ENCODE results near the gene BIRC2.

Gene BIRC2

DNA sequence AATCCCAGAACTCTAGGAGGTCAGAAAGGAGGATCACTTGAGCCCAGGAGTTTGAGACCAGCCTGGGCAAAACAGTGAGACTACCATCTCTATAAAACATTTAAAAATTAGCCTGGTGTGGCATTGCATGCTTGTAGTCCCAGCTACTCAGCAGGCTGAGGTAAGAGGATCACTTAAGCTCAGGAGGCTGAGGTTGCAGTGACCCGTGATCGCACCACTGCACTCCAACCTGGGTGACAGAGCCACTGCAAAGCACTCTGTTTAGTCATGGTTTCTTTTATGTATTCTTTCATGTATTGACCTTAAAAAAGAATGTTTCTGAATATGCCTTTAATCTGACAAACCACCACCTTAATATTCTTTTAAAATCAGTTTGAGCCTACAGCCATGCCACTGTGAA, 52.2 kb downstream of the BIRC2 start:
- no peak for DNase-seq (ENCODE audit: low read depth in 2 of 2)

- DNase-seq (ENCODE audit: low read depth in 2 of 2): no peak
Measured at GRCh38 chr11:102400603-102401002, 53.6 kb downstream of the BIRC2 start.

DNA sequence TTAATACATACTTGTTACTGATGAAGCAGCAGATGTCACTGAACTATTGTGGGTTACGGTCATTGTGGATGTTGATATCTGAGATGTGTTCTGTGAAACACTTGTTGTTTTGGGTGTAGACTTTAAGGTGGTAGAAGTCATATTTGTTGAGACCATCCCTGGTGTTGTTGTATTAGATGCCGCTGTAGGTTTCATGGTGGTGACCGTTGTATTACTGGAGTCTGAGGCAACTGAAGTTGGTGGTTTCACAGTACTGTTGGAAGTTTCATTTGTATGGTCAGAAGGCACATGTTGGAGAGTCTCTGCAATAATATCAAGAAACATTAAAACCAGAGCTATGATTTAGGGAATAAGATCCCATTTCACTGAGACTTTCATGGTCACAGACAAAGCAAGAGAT, 54.9 kb downstream of the BIRC2 start:
- DNase-seq (ENCODE audit: low read depth in 2 of 2): no peak

DNA sequence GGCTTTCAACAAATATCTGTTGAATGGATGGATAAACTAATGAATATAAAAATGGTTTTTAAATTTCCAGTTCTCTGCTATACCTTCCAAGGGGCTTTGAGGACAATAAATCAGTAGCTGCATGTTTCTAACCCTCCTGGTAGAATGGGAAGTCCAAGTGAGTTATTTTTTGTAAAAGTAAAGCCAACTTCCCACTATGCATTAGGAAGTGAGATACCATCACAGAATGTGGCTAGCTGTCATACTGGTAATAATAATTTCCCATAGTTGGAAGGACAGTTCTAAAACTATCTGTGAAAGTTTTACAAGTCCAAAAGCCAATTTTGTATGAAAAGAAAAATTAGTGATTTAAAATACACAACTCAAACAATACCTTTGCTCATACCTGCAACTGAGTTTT, 55.5 kb downstream of the BIRC2 start:
- no peak for DNase-seq (ENCODE audit: low read depth in 2 of 2)

GRCh38 chr11:102405501-102405900, 58.5 kb downstream of the BIRC2 start:
- DNase-seq (ENCODE audit: low read depth in 2 of 2): no peak

- DNase-seq (ENCODE audit: low read depth in 2 of 2): no peak
Measured at GRCh38 chr11:102406099-102406498, 59.1 kb downstream of the BIRC2 start.

- DNase-seq (ENCODE audit: low read depth in 2 of 2): no peak
Measured at GRCh38 chr11:102407901-102408300, 60.9 kb downstream of the BIRC2 start.

GRCh38 chr11:102408339-102408738, 61.3 kb downstream of the BIRC2 start:
- DNase-seq (ENCODE audit: low read depth in 2 of 2): no peak

- DNase-seq (ENCODE audit: low read depth in 2 of 2): no peak
Measured at GRCh38 chr11:102410382-102410784, 63.4 kb downstream of the BIRC2 start.

DNA sequence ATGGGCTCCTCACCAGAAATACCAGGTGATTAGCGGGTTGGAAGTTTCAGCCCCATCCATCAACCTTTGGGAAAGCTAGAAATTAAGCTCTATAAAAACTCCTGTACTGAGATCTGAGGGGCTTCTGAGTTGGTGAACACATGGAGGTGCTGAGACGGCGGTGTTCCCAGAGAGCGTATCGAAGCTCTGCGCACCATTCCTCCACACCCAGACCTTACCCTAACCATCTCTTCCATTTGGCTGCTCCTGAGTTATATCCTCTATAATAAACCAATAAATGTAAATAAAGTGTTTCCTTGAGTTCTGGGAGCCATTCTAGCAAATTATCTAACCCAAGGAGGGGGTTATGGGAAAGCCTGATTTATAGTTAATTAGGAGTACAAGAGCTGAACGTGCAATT, 64.1 kb downstream of the BIRC2 start:
- DNase-seq (ENCODE audit: low read depth in 2 of 2): no peak

GRCh38 chr11:102413497-102413896, 66.5 kb downstream of the BIRC2 start:
- no peak for DNase-seq (ENCODE audit: low read depth in 2 of 2)

DNA sequence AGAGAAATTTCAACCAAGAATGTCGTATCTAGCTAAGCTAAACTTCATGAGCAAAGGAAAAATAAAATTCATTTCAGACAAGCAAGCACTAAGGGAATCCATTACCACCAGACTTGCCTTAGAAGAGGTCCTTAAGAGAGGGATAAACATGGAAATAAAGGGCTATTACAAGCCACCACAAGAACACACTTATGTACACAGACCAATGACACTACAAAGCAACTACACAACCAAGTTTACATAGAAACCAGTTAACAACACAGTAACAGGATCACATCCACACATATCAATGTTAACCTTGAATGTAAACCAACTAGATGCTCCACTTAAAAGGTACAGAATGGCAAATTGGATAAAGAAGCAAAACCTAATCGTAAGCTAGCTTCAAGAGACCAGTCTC, 67.5 kb downstream of the BIRC2 start:
- DNase-seq (ENCODE audit: low read depth in 2 of 2): no peak

- DNase-seq (ENCODE audit: low read depth in 2 of 2): no peak
Measured at GRCh38 chr11:102415304-102415916, 68.4 kb downstream of the BIRC2 start.

DNA sequence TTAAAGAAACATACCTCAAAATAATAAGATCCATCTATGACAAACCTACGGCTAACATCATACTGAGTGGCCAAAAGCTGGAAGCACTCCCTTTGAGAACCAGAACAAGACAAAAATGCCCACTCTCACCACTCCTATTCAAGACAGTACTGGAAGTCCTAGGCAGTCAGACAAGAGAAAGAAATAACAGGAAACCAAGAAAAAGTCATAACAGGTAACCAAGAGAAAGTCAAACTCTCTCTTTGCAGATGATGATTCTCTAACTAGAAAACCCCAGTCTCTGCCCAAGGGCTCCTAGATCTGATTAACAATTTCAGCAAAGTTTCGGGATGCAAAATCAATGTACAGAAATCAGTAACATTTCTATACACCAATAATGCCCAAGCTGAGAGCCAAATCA, 70.0 kb downstream of the BIRC2 start:
- DNase-seq (ENCODE audit: low read depth in 2 of 2): no peak

- DNase-seq (ENCODE audit: low read depth in 2 of 2): no peak
Measured at GRCh38 chr11:102419181-102419580, 72.2 kb downstream of the BIRC2 start.

- peak in 1 of 2 donors; percentile 5 for DNase-seq (ENCODE audit: low read depth in 2 of 2)
Measured at GRCh38 chr11:102420547-102420946, 73.5 kb downstream of the BIRC2 start.

- DNase-seq (ENCODE audit: low read depth in 2 of 2): no peak
Measured at GRCh38 chr11:102421261-102421660, 74.2 kb downstream of the BIRC2 start.

- DNase-seq (ENCODE audit: low read depth in 2 of 2): no peak
Measured at GRCh38 chr11:102422817-102423712, 76.1 kb downstream of the BIRC2 start.

GRCh38 chr11:102423936-102424335, 76.9 kb downstream of the BIRC2 start:
- no peak for DNase-seq (ENCODE audit: low read depth in 2 of 2)

DNA sequence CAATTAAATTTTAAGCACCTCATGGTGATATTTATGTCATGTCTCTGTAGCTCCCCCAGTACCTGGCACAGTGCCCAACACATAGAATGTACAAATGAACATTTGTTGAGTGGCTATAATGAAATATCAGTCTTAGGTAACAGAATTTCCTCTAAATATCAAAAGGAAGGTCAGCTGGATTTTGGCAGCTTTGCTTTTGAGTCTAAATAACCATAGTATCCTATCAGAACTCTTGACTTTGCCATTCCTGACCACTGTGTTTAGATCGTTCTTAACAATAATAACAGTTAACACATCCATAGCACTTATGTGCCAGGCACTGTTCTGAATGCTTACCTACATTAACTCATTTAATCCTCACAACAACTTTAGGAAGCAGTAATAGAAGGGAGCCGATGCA, 79.0 kb downstream of the BIRC2 start:
- DNase-seq (ENCODE audit: low read depth in 2 of 2): no peak

DNA sequence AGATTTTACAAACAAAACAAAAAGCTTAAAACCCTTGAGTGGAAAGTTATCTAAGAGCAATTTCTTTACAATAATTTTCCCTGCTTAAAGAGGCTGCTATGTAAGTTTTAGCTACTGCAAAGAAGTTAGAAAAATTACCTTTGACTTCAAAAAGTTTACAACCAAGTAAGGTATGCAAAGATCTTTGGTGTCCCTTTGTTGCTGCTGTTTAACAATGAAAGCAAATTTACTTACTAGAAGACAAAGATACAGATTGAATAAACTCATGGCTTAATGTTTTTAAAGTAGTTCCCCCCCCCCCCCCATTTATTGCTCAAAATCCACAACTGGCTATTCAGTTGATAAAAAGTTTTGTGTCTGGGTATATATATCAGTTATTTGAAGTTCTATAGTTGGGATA, 79.6 kb downstream of the BIRC2 start:
- DNase-seq (ENCODE audit: low read depth in 2 of 2): no peak

DNA sequence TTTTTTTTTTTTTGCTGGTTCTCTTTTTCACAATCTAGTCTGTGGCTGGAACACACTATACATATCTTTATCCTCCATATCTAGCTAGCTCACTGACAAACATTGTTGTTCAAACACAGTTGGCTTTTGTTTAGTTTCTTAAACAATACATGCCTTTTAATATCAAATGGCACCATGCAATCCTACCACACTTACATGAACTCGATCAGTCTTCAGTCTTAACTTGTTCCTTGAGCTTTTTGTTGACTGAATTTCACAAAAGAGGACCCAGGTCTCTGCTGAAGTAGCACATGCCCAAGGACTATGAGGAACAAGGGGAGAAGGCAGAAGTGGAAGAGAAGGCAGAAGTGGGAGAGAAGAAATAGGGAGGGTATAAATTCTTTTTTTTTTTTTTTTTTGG, 80.1 kb downstream of the BIRC2 start:
- DNase-seq (ENCODE audit: low read depth in 2 of 2): no peak
